LNCAP (cell line): ENCODE measurements around the gene BNC2.

ENCODE experiments used
- CTCF ChIP-seq: fragments of 450-650 bp; IDR thresholded peaks from 2 replicates; pipeline ENCODE4 v1.5.1; 2017; ENCODE audit warnings: mild to moderate bottlenecking

Gene BNC2

DNA sequence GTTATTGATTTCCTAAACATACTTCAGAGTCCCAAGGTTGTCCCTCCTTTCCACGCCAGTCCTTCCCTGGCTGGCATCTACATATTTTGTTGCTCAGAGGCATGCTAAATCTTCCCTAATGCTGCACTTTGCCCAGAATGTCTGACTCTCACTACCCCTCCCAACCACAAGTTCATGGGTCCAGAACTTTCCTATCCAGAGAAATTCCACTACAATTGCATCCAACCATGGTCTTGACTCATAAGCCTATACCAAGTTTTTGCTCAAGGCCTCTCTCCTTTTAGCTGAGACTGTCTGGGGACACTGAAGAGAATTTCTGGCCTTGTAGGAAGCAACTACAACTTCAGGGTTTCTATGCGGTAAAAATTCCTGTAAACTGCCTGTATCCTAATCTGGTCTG is 206.3 kb downstream of the BNC2 start:
- no peak for TF ChIP-seq CTCF

- no peak for TF ChIP-seq CTCF
Observed at GRCh38 chr9:16661816-16662215, 208.7 kb downstream of the BNC2 start.

- TF ChIP-seq CTCF: no peak
Observed at GRCh38 chr9:16659096-16659495, 211.4 kb downstream of the BNC2 start.

DNA sequence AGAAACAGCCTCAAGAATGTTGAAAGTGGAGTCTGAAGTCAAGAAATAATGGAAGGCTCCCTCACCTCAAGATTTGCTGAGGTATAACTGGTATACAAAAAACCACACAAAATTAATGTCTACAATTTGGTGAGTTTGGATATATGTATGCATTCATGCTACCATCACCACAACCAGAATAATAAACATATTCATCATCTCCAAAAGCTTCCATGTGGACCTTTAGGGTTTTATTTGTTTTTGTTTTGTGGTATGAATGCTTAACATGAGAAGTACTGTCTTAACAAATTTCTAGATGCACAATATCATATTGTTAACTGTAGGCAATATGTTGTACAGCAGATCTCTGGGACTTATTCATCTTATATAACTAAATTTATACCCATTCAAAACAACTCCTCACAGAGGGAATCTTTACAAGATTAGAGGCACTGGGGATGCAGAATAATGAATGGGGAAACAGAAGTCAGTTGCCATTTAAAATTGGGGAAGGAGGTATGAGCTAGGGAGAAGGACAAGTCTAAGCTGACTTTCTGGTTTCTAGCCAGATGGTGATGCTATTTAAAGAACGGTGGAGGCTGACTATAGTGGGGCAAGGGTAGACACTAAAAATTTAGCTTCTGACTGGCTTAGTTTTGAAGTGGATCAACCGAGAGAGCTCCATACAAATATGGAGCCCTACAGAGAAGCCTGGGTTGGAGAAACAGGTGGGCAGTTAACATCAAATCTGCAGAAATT is 213.9 kb downstream of the BNC2 start:
- no peak for TF ChIP-seq CTCF

DNA sequence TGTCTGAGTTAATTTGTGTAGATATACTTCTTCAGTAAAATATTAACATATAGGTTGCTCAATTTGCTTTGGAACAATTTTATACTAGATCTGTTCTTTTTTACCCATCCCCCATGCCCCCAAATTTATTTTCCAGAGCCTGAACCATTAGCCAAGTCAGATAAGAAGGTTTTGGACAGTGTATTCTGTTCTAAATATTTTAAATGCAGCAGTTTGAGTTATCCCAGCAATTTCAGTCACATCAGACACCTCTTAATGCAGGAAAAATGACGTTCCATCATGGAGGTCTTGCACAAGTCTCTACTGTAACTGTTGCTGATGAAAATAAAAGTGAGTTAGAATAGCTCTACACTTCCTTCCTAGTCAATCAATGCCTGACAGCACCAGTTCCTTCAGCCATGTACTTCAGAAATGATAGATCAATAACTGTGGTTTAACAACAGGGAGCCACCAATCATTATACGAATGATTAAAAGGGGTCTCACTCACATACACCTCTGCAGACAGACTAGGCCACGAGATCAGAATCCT is 215.8 kb downstream of the BNC2 start:
- TF ChIP-seq CTCF: no peak

DNA sequence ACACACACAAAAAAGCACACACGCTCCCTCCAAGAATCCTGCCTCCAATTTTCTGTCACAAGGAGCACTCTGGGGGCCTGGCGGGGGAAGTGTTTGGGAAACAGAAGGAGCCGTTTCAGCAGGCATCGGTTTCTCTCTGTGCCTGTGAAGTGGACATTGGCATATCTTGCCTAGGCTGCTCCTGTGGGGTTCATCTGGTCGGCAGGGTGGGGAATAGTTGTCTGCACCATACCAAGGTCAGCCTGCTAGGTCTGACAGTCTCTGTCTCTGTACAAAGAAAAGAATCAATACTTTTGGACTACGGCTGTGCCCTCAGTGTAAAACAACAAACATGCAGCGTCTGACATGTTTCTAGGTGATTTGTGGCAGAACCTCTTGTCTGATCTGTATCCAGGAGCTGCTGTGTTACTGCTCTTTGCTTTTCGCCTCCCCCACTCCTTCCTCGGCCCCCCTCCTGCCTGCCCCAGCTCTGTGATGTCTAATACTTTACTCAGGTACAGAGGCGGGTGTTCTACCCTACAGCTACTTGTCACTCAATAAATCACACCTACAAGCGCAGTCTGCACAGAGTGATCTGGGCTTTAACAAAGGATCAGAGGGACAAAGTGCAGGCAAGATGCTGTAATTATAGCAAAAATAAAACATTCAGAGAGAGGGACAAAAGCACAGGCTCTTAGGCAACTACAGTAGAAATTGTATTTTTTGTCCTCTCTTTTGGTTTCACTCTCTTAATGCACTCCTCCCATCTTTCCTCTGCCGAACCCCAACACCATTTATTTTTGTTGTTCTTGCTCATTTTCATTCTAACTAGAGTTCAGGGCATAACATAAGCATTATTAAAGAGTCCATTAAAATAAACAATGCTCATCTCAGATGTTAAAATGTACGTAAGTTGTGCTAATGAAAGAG is 216.7 kb downstream of the BNC2 start:
- no peak for TF ChIP-seq CTCF

- TF ChIP-seq CTCF: no peak
Observed at GRCh38 chr9:16652582-16652981, 217.9 kb downstream of the BNC2 start.
